ENCODE data around the gene COX7B2.

DNA sequence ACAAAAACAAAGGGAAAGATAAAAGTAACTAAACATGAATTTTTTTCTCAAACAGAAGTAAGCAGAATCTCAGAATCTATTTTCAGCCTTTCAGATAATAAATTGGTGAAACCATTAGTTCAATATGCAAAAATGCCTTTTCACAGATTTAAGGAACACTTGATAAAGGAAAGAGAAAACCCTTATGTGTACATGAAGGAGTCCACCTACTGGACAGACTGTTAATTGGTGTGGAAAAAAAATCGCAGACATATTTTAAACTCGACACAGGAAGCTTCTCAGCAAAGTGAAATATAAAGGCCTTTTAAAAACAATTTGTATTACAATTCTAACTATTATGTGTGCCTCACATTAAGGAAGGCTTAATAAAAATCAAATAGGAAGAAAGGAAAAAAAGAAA, 22.3 kb downstream of the COX7B2 start:
- TF ChIP-seq, protein P1, sequence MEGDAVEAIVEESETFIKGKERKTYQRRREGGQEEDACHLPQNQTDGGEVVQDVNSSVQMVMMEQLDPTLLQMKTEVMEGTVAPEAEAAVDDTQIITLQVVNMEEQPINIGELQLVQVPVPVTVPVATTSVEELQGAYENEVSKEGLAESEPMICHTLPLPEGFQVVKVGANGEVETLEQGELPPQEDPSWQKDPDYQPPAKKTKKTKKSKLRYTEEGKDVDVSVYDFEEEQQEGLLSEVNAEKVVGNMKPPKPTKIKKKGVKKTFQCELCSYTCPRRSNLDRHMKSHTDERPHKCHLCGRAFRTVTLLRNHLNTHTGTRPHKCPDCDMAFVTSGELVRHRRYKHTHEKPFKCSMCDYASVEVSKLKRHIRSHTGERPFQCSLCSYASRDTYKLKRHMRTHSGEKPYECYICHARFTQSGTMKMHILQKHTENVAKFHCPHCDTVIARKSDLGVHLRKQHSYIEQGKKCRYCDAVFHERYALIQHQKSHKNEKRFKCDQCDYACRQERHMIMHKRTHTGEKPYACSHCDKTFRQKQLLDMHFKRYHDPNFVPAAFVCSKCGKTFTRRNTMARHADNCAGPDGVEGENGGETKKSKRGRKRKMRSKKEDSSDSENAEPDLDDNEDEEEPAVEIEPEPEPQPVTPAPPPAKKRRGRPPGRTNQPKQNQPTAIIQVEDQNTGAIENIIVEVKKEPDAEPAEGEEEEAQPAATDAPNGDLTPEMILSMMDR (IDR thresholded peaks at IDR 0.05) = peak in 1 of 3 experiments; percentile 5
- TF ChIP-seq EP300 (IDR thresholded peaks at IDR 0.05) (no peak), POLR2A (IDR thresholded peaks at IDR 0.05; ENCODE audit: low read depth) (no peak), POLR2AphosphoS5 (IDR thresholded peaks at IDR 0.05) (no peak)
